NCI-H69 (cell line): Measurements from ENCODE around the gene TSPYL6.
"Not testable (repeated sequence)": the region's sequence is repeated elsewhere in the genome, so short reads cannot be mapped to it uniquely, and the experiment has no call there.

Experiments
- DNase-seq: peaks from one replicate; lab custom pipeline; 2025; lab: John Stamatoyannopoulos, UW

TSPYL6 gene

DNA sequence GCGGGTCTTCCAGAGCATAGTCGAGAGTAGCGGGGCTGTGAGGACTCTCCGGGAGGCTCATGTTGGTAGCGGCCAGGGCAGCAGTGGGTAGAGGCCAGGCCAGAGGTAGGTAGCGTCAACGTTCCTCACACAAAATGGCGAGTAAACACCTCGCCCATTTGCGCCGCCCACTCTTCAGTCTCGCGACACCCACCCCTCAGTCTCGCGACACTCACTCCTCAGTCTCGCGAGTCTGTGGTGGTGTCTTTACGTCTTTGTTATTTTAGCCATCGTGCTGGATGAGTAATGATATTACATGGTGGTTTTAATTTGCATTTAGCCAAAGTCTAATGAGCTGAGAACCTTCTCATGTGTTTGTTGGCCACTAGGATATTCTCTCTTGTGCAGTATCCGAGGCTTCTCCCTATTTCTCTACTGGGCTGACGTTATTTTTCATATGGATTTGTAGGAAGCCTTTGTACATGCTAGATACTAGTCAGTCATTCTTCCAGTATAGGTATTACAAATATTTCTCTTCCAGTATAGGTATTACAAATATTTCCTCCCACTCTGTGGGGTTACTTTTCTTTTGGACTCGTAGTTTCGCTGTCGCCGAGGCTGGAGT, at the start of gene TSPYL6:
Gene TSPYL6 (minus strand): TSS at position 139 of the 604 bp plus-strand sequence. CDS start 78 bp downstream, at position 61.
- DNase-seq = no peak

GRCh38 chr2:54303631-54304030, 47.6 kb upstream of the TSPYL6 start:
- DNase-seq = no peak

DNA sequence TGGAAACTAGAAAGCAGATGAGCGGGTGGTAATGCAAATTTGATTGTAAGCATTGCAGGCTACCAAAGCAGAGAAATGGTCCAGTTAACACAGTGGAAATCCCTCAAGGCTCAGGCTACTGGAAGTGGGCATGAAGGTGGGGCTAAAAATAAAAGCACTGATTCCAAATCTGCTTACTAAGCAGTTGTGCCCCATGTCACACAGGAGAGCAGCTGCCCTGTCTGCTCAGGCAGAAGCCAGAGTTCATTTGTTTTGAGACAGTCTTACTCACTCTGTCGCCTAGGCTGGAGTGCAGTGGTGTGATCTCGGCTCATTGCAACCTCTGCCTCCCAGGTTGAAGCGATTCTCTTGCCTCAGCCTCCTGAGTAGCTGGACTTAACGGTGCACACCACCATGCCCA, 42.5 kb upstream of the TSPYL6 start:
- no peak for DNase-seq

- DNase-seq = peak; percentile 36
Measured at GRCh38 chr2:54295911-54296310, 39.9 kb upstream of the TSPYL6 start.

DNA sequence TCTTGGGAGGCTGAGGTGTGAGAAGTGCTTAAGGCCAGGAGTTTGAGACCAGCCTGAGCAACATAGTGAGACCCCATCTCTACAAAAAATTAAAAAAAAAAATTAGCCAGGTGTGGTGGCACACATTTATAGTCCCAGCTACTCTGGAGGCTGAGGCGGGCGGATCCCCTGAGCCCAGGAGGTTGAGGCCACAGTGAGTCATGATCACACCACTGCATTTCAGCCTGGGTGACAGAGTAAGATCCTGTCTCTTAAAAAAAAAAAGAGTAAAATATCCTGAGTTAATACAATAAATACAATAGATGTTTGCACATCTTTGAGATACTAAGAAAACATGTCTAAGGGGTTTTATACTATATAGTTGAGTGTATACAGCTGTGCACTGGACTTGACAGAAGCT, 38.6 kb upstream of the TSPYL6 start:
- DNase-seq = not testable (repeated sequence)

- DNase-seq = no peak
Measured at GRCh38 chr2:54290356-54291025, 34.5 kb upstream of the TSPYL6 start.

DNA sequence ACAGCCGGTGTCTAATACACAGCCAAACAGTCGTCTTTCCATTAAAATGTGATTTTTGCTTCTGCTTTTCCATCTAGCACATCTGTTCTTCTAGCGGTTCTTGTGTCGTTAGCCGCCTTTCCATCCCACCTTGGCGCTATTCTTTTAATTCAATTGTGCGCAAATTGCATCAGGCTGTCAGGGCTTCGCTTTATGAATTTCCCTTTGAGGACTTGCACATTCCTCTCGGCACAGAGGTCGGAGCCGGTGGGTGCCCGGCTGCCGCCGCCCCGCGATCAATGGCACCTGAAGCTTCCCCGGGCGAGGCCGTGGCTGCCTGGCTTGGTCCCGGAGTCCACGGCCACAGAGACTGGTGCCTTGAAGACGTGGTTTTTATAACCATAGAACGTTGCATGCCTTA, 33.9 kb upstream of the TSPYL6 start:
- DNase-seq = no peak

DNA sequence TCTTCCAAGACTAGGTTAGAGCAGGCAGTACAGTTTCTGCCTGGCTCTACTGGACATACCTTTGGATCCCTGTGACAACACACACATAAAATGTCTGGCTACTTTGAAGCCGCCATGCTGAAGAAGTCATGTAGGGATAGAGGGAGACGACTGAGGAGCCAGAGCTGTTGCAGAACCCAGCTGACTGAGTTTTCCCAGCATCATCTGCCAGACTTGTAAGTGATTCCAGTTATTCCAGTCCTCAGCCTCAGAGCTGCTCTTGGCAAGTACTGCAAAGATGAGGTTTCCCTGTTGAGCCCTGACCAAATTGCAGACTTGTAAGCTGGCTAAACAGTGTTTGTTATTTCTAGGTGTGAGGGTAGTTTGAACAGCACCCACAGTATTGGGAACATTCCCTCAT, 31.5 kb upstream of the TSPYL6 start:
- no peak for DNase-seq

GRCh38 chr2:54285451-54285850, 29.4 kb upstream of the TSPYL6 start:
- DNase-seq = no peak

- DNase-seq = no peak
Measured at GRCh38 chr2:54284826-54285225, 28.8 kb upstream of the TSPYL6 start.

- DNase-seq = no peak
Measured at GRCh38 chr2:54279385-54279784, 23.4 kb upstream of the TSPYL6 start.

- no peak for DNase-seq
Measured at GRCh38 chr2:54275541-54275940, 19.5 kb upstream of the TSPYL6 start.

GRCh38 chr2:54274781-54275242, 18.8 kb upstream of the TSPYL6 start:
- DNase-seq = peak; percentile 1

DNA sequence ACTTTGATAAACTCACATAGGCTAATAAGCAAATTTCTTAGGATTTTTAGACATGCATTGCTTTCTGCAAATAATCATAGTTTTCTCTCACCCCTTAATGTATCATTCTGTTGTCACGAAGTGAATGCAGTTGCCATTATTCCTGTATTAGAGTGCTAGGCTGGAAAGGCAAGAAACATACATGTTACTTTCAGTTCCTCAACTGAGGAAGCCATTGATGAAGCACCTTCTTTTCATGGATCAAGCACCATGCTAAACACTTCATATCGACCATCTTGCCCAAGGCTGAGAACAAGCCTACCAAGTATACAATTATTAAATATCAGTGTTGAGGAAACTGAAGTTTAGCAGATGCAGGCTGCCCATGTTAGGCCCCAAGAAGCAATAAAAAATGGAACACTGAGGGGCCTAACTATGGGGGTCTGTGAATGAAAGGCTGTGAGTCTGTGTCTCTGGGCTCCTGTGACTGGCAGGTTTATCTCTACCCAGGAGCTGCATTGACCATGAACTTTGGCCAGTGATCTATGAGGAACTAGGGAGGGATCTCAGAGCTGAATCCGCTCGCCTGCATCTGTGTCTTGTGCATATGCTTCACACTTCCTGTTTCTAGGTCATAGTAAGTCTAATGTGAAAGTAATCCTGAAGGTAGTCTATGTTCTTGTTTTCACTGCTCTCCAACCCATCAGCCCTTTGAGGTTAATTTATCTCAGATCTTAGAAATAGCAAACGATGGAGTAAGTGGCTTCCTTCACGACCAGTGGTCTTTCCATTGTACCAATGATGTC, 16.0 kb upstream of the TSPYL6 start:
- DNase-seq = no peak

GRCh38 chr2:54271189-54271588, 15.2 kb upstream of the TSPYL6 start:
- DNase-seq = no peak

DNA sequence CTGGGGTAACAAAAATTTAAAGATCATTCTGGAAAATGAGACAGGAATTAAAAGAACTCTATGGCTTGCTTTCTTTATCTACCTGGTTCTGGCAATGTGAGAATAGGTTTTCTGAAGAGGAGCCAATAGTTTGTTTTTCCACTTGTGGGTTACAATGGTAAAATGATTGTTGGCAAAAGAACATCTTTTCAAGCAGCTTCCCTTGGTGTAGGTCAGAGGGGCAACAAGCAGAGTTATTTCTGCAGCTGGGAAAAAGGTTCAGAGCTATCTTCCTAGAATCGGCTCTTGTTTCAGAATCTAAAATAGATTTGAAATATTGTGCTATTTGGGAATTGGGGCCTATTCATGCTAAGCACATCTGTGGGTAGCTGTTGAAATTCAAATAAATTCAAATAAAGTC, 11.5 kb upstream of the TSPYL6 start:
- DNase-seq = no peak

DNA sequence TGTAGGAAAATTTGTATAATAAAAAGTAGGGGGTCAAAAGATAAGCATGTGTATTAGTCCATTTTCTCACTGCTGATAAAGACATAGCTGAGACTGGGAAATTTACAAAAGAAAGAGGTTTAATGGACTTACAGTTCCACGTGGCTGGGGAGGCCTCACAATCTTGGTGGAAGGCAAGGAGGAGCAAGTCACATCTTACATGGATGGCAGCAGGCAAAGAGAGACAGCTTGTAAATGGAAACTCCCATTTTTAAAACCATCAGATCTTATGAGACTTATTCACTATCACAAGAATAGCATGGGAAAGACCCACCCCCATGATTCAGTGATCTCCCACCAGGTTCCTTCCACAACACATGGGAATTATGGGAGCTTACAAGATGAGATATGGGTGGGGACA, 9.1 kb upstream of the TSPYL6 start:
- not testable (repeated sequence) for DNase-seq

GRCh38 chr2:54262015-54262765, 6.2 kb upstream of the TSPYL6 start:
- no peak for DNase-seq

DNA sequence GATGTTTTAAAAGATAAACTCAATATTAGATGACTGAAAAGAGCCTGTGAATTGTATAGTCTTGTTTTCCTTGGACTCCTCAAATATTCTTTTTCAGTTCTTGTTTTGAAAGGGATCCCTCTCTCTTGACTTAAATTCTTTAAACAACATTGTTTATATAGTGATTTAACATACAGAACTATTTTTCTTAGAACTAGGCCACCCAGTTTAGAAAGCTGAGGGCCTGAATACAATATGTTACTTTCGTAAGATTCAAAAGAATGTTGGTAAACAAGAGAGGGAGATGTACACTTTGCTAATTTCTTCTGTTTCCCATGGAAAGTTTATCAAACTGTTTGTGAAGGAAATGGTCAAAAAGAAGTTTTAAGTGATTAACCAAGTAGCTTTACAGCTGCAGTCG, 5.5 kb upstream of the TSPYL6 start:
- DNase-seq = no peak

- DNase-seq = no peak
Measured at GRCh38 chr2:54260241-54260595, 4.2 kb upstream of the TSPYL6 start.

GRCh38 chr2:54259413-54260240, 3.6 kb upstream of the TSPYL6 start:
- no peak for DNase-seq

GRCh38 chr2:54258166-54258565, 2.1 kb upstream of the TSPYL6 start:
- DNase-seq = no peak
